GM19351 (cell line): ENCODE data around the gene FRMD1.

Experiments used
- ATAC-seq: cut with Tn5 transposase; IDR thresholded peaks from one replicate; pipeline ENCODE4 v1.9.1; 2021; ENCODE audit warnings: mild to moderate bottlenecking, moderate library complexity; ENCODE audit not compliant: unreplicated experiment

FRMD1 gene

GRCh38 chr6:168113226-168113625 lies 34.2 kb upstream of the FRMD1 start:
- no peak for ATAC-seq

- ATAC-seq: no peak
Measured at GRCh38 chr6:168111911-168112310, 32.9 kb upstream of the FRMD1 start.

GRCh38 chr6:168110437-168110836 lies 31.4 kb upstream of the FRMD1 start:
- ATAC-seq: no peak

- ATAC-seq: no peak
Measured at GRCh38 chr6:168109171-168109570, 30.2 kb upstream of the FRMD1 start.

GRCh38 chr6:168107191-168107983 lies 28.4 kb upstream of the FRMD1 start:
- ATAC-seq: no peak

- no peak for ATAC-seq
Measured at GRCh38 chr6:168106633-168107005, 27.6 kb upstream of the FRMD1 start.

GRCh38 chr6:168105813-168106632 lies 27.0 kb upstream of the FRMD1 start:
- ATAC-seq: no peak

- ATAC-seq: no peak
Measured at GRCh38 chr6:168104636-168105035, 25.6 kb upstream of the FRMD1 start.

GRCh38 chr6:168103050-168103830 lies 24.2 kb upstream of the FRMD1 start:
- no peak for ATAC-seq

- no peak for ATAC-seq
Measured at GRCh38 chr6:168102315-168102985, 23.4 kb upstream of the FRMD1 start.

- ATAC-seq: no peak
Measured at GRCh38 chr6:168101590-168102314, 22.7 kb upstream of the FRMD1 start.

- no peak for ATAC-seq
Measured at GRCh38 chr6:168100803-168101589, 22.0 kb upstream of the FRMD1 start.

GRCh38 chr6:168100011-168100802 lies 21.2 kb upstream of the FRMD1 start:
- no peak for ATAC-seq

- ATAC-seq: no peak
Measured at GRCh38 chr6:168099201-168100010, 20.4 kb upstream of the FRMD1 start.

GRCh38 chr6:168098431-168098861 lies 19.4 kb upstream of the FRMD1 start:
- no peak for ATAC-seq

GRCh38 chr6:168097621-168098430 lies 18.8 kb upstream of the FRMD1 start:
- no peak for ATAC-seq

GRCh38 chr6:168097221-168097620 lies 18.2 kb upstream of the FRMD1 start:
- no peak for ATAC-seq
